OCI-LY7 (cell line): ENCODE measurements around the gene ZNFX1. TPM values are rescaled to one million over a fixed set of nuclear protein-coding genes. Genes with fewer than 3 reads are reported as not detected.
A peak's percentile ranks its signal among the peaks of the same experiment; 100 is the strongest.

Experiments
- Bru-seq: library from RNA; stranded (reverse); fragments of 400-500 nt; gene quantifications from one replicate; lab custom pipeline; 2021; lab: Mats Ljungman, UMichigan
- BruChase-seq, 2 experiments: library from RNA; stranded (reverse); fragments of 400-500 nt; gene quantifications; one replicate each; lab custom pipeline; 2021; lab: Mats Ljungman, UMichigan
- BruUV-seq: library from RNA; stranded (reverse); fragments of 400-500 nt; replicated peaks from 2 replicates; lab custom pipeline; 2021; lab: Mats Ljungman, UMichigan
- CTCF ChIA-PET: fragments of 300-600 bp; sonication (Branson Sonifier 250); formaldehyde crosslinking; loops from one replicate; lab custom pipeline; 2022; ENCODE audit warnings: antibody characterized with exemption; ENCODE audit not compliant: unreplicated experiment; lab: Charles Lee
- POLR2A ChIA-PET: fragments of 300-600 bp; sonication (Branson Sonifier 250); formaldehyde crosslinking; loops from one replicate; lab custom pipeline; 2022; ENCODE audit warnings: antibody characterized with exemption; lab: Charles Lee
- DNase-seq: peaks from one replicate; pipeline ENCODE4 v3.0.0-alpha.2; 2015; ENCODE audit warnings: low spot score
- H2AFZ ChIP-seq: fragments of 200-600 bp; sonication (generic), shearing (Covaris generic); 2 replicates; pipeline ENCODE4 v1.6.1; 2014; ENCODE audit warnings: mild to moderate bottlenecking, antibody characterized with exemption, low read length, moderate library complexity
- H3K27ac ChIP-seq: fragments of 200-600 bp; sonication (generic); 2 replicates; pipeline ENCODE4 v1.5.1; 2014; ENCODE audit warnings: mixed run types, low read depth, mild to moderate bottlenecking, moderate library complexity, low read length, inconsistent platforms; ENCODE audit not compliant: poor library complexity, severe bottlenecking
- H3K36me3 ChIP-seq: fragments of 200-600 bp; sonication (generic); 2 replicates; pipeline ENCODE4 v1.6.1; 2014; ENCODE audit warnings: mild to moderate bottlenecking, antibody characterized with exemption, low read length, moderate library complexity, mixed read lengths; ENCODE audit not compliant: insufficient read depth
- H3K4me1 ChIP-seq: fragments of 200-600 bp; sonication (generic); 2 replicates; pipeline ENCODE4 v1.5.1; 2014; ENCODE audit warnings: mild to moderate bottlenecking, low read length; ENCODE audit not compliant: insufficient read depth, poor library complexity, severe bottlenecking
- H3K4me2 ChIP-seq: fragments of 200-600 bp; sonication (generic); 2 replicates; pipeline ENCODE4 v1.6.1; 2014; ENCODE audit warnings: mild to moderate bottlenecking, low read length
- H3K4me3 ChIP-seq: fragments of 200-600 bp; sonication (generic); 2 replicates; pipeline ENCODE4 v1.5.1; 2014; ENCODE audit warnings: mild to moderate bottlenecking, low read depth, low read length; ENCODE audit not compliant: poor library complexity, severe bottlenecking
- H3K79me2 ChIP-seq: fragments of 200-600 bp; sonication (generic); 2 replicates; pipeline ENCODE4 v1.6.1; 2016; ENCODE audit warnings: low read depth, mild to moderate bottlenecking, low read length, moderate library complexity, mixed read lengths; ENCODE audit not compliant: insufficient read depth
- H3K9me2 ChIP-seq: fragments of 200-600 bp; sonication (generic); 2 replicates; pipeline ENCODE4 v1.6.1; 2016; ENCODE audit warnings: mild to moderate bottlenecking, low read length, mixed read lengths; ENCODE audit not compliant: insufficient read depth
- H3K9me3 ChIP-seq: fragments of 200-600 bp; sonication (generic); 2 replicates; pipeline ENCODE4 v1.6.1; 2014; ENCODE audit warnings: mild to moderate bottlenecking, mixed run types, low read length, mixed read lengths
- H4K20me1 ChIP-seq: fragments of 200-600 bp; sonication (generic); 2 replicates; pipeline ENCODE4 v1.6.1; 2014; ENCODE audit warnings: mild to moderate bottlenecking, antibody characterized with exemption, low read length, moderate library complexity, mixed read lengths; ENCODE audit not compliant: insufficient read depth
- CTCF ChIP-seq: fragments of 200-600 bp; sonication (generic); conservative IDR thresholded peaks from 2 replicates; pipeline ENCODE4 v1.5.1; 2014; ENCODE audit warnings: mild to moderate bottlenecking, antibody characterized with exemption, low read length, moderate library complexity, mixed read lengths
- EZH2phosphoT487 ChIP-seq: fragments of 200-600 bp; sonication (generic); IDR thresholded peaks from 2 replicates; pipeline ENCODE4 v1.6.1; 2018; ENCODE audit warnings: low read depth, borderline replicate concordance, mild to moderate bottlenecking, mixed run types, antibody characterized with exemption, low read length, moderate library complexity, mixed read lengths
- intact Hi-C: fragments of 100-400 bp; cut with micrococcal nuclease; formaldehyde crosslinking; loops from one replicate; pipeline ENCODE4 v1.10.0; 2022; ENCODE audit not compliant: unreplicated experiment
- long read RNA-seq: library from polyadenylated mRNA; stranded (forward); transcript quantifications from one replicate; pipeline ENCODE4 v2.0.0, GENCODE V29; 2022
- total RNA-seq, 2 experiments: library from RNA; depleted of rRNA in 1 of 2; stranded (reverse); fragments of >200 nt in 1 of 2; shearing (Covaris generic) in 1 of 2; gene quantifications; 2 replicates each; pipeline ENCODE4 v1.2.3, GENCODE V29; 2014 to 2022

The ZNFX1 gene
- total RNA-seq (2014; rRNA removed; shearing (Covaris generic)) (14.9 and 15.1 TPM in 2 replicates), total RNA-seq (2022) (17.1 and 17.6 TPM in 2 replicates), Bru-seq, nascent RNA (percentile 72 among the genes with signal in this experiment), BruChase-seq, experiment 1, labeled RNA remaining after a 6-hour chase (percentile 70 among the genes with signal in this experiment), BruChase-seq, experiment 2, labeled RNA remaining after a 2-hour chase (percentile 71 among the genes with signal in this experiment)
- long read RNA-seq, full-length matches to known transcripts = 1 of 14 reads
- long read RNA-seq, partial matches to known transcripts = 5 of 14 reads
- long read RNA-seq, other reads (novel, unspliced or antisense) = 8 of 14 reads

GRCh38 chr20:49278036-49278817, at the start of gene ZNFX1:
Gene ZNFX1, minus strand, starts transcription at chr20:49278057. Its CDS starts 2,218 bp downstream, at chr20:49275839.
- BruUV-seq = no TSS peak
- Histone ChIP-seq H3K27ac (peak within 1 kb of the TSS; percentile 90), H3K79me2 (peaks cover 87% of the 10 kb centered on the region), H3K4me2 (peak within 1 kb of the TSS; percentile 95), H3K36me3 (peaks cover 68% of the 10 kb centered on the region), H2AFZ (peak within 1 kb of the TSS; percentile 47), H3K9me3 (no peaks in the 10 kb centered on the region; the same call in 1 of the 2 replicates), H3K4me3 (peak within 1 kb of the TSS; percentile 100), H3K9me2 (no peaks in the 10 kb centered on the region), H3K4me1 (peaks cover 50% of the 10 kb centered on the region), H4K20me1 (peaks cover 45% of the 10 kb centered on the region)
- ChIA-PET CTCF (no interaction called here), POLR2A (no interaction called here)
- intact Hi-C loops = loop anchor here (2.0 to 10.0 kb wide), 3 partner anchors 59 to 837 kb away; partner anchors contain the start of genes DDX27, STAU1 and UBE2V1
- 0 out of 2 replicates have a peak, but pooled peaks have one; percentile 3 for TF ChIP-seq CTCF
- no peak for TF ChIP-seq EZH2phosphoT487
- peak; percentile 99 for DNase-seq

- Histone ChIP-seq H3K9me3 (no peaks in the 10 kb centered on the region), H3K9me2 (no peaks in the 10 kb centered on the region), H2AFZ (no peak overlapping the region), H3K36me3 (no peaks in the 10 kb centered on the region), H3K79me2 (no peaks in the 10 kb centered on the region), H3K4me2 (no peak overlapping the region), H3K4me1 (peaks cover 8% of the 10 kb centered on the region), H3K27ac (no peak overlapping the region), H3K4me3 (no peak overlapping the region), H4K20me1 (no peaks in the 10 kb centered on the region)
- POLR2A ChIA-PET = no interaction called here
- intact Hi-C loops = no loop called here
- TF ChIP-seq CTCF (no peak), EZH2phosphoT487 (no peak)
- CTCF ChIA-PET = no interaction called here
- DNase-seq = no peak
- BruUV-seq = no TSS peak
Observed at GRCh38 chr20:49326026-49326425, 48.2 kb upstream of the ZNFX1 start.
